ENCODE data around the gene MAOB.

DNA sequence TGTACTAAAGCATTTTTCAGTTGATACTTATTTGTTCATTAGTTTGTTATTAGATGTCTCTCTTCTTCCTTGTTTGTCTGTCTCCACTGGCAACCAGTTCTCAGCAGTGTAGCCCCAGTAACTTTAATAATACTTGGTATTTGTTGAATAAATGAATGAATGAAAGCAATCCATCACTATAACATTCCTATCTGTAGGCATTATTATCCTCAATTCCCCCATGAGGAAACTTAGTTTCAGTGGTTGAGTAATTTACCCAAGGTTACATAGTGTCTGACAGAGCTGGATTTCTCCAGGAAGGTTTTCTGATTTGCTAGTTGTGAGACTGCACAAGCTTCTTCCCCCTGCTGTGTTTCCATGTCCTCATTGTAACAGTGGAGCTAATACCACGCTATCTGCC, 27.8 kb upstream of the MAOB start:
- TF ChIP-seq CTCF (IDR thresholded peaks at IDR 0.05; ENCODE audit: low read length) (no peak), EZH2 (optimal IDR thresholded peaks at IDR 0.05; ENCODE audit: low read depth, low read length) (no peak), EZH2phosphoT487 (IDR thresholded peaks at IDR 0.05; ENCODE audit: low read length) (no peak)
